ENCODE results near the gene ZNF497.
"Not testable (repeated sequence)": the region's sequence is repeated elsewhere in the genome, so short reads cannot be mapped to it uniquely, and the experiment has no call there.

The ZNF497 gene

DNA sequence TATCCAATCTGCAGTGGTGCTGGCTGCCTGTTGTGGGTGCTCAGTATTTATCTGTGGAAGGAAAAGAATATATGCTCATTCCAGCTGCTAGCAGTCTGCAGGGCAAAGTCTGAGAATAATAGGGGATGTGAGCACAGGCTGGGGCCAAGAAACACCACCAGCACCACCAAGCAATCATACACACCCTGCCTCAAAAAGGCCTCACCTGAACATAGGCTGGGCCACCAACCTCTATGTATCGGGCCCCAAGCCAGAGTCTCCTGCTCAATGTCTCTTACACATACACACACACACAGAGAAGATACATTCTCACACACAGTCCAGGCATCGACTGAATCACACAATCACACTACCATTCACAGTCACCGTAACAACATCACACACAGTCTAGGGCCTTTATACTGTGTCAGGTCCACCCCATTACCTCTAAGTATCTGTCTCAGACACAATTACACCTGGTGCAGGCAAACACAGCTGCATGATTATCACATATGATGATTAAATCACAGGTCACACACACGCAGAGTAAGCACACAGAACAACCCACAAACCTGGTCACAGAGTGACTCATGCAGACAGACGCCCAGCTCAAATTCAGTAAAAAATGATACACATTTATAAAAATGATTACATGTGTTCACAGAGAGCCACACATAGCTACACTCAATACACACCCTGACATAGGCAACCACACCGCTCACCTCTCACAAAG lies 37.1 kb downstream of the ZNF497 start:
- ATAC-seq (no peak), DNase-seq (ENCODE audit: low spot score in 2 of 2) (no peak)
- Mint-ChIP-seq H3K4me1 (no peaks in the 10 kb centered on the region), H3K36me3 (no peaks in the 10 kb centered on the region), H3K9me3 (no peaks in the 10 kb centered on the region), H3K4me3 (no peak overlapping the region), H3K27ac (no peak overlapping the region)

GRCh38 chr19:58319241-58319640 lies 43.3 kb downstream of the ZNF497 start:
- H3K27ac Mint-ChIP-seq: no peak overlapping the region
- H3K9me3 Mint-ChIP-seq: no peaks in the 10 kb centered on the region
- peaks cover 22% of the 10 kb centered on the region for H3K36me3 Mint-ChIP-seq
- ATAC-seq (no peak), DNase-seq (ENCODE audit: low spot score in 2 of 2) (no peak)
- H3K4me1 Mint-ChIP-seq: no peaks in the 10 kb centered on the region
- no peak overlapping the region for H3K4me3 Mint-ChIP-seq

- H3K9me3 Mint-ChIP-seq: no peaks in the 10 kb centered on the region
- ATAC-seq: no peak
Measured at GRCh38 chr19:58318297-58318696, 44.3 kb downstream of the ZNF497 start.

GRCh38 chr19:58317476-58318072 lies 45.0 kb downstream of the ZNF497 start:
- Mint-ChIP-seq H3K9me3 (no peaks in the 10 kb centered on the region), H3K4me1 (no peaks in the 10 kb centered on the region), H3K36me3 (peaks cover 38% of the 10 kb centered on the region), H3K27ac (no peak overlapping the region), H3K4me3 (no peak overlapping the region)
- no peak for ATAC-seq
- no peak for DNase-seq (ENCODE audit: low spot score in 2 of 2)

More at GRCh38 chr19:58318297-58318696, 44.3 kb downstream of the ZNF497 start:
- no peak for DNase-seq (ENCODE audit: low spot score in 2 of 2)
- Mint-ChIP-seq H3K4me1 (no peaks in the 10 kb centered on the region), H3K4me3 (no peak overlapping the region), H3K27ac (no peak overlapping the region), H3K36me3 (peaks cover 31% of the 10 kb centered on the region)

DNA sequence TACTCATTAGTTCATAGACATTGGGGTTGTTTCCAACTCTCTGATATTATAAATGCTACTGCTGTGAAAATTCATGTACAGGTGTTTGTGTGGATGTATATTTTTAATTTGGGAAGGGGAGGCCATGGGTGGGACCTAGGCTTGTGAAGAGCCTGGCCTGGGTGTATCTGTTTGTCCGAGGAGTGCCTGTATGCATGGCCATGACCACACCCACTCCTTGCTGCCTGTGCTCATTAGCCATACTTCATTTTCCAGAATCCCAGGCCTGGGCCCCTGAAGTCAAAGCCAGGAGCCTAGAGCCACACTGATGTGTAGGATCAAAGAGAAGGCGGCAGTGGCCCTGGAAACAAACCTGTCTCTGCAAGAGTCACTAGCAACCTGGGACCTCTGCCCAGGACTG lies 47.0 kb downstream of the ZNF497 start:
- H3K4me3 Mint-ChIP-seq: no peak overlapping the region
- ATAC-seq (no peak), DNase-seq (ENCODE audit: low spot score in 2 of 2) (no peak)
- H3K4me1 Mint-ChIP-seq: no peaks in the 10 kb centered on the region
- H3K9me3 Mint-ChIP-seq: no peaks in the 10 kb centered on the region
- peaks cover 56% of the 10 kb centered on the region for H3K36me3 Mint-ChIP-seq
- no peak overlapping the region for H3K27ac Mint-ChIP-seq

DNA sequence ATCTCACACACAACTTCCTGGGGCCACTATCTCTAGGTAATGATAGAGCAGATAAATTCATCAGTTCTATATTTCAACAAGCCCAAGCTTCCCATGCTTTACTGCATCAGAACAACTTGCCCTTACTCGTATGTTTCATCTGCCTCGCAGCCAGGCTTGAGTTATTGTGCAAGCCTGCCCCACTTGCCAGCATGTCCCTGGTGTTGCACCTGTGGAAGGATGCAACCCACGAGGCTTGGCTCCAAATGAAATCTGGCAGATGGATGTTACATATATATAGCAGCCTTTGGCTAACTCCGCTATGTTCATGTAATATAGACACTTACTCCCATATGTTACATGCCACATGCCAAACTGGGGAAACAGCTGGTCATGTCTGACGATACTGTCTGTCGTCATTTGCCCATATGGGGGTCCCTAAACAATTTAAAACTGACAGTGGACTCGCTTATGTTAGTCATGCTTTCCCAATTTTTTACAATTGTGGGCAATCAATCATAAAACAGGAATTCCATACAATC lies 51.1 kb downstream of the ZNF497 start:
- peaks cover 30% of the 10 kb centered on the region for H3K4me1 Mint-ChIP-seq
- H3K36me3 Mint-ChIP-seq: peaks cover 96% of the 10 kb centered on the region
- DNase-seq (ENCODE audit: low spot score in 2 of 2): no peak
- H3K27ac Mint-ChIP-seq: no peak overlapping the region
- no peak for ATAC-seq
- no peak overlapping the region for H3K4me3 Mint-ChIP-seq
- H3K9me3 Mint-ChIP-seq: no peaks in the 10 kb centered on the region

- not testable (repeated sequence) for H3K4me3 Mint-ChIP-seq; DNase-seq (ENCODE audit: low spot score in 2 of 2); ATAC-seq; H3K9me3 Mint-ChIP-seq; H3K27ac Mint-ChIP-seq
- peaks cover 96% of the 10 kb centered on the region for H3K36me3 Mint-ChIP-seq
- H3K4me1 Mint-ChIP-seq: peaks cover 37% of the 10 kb centered on the region
Measured at GRCh38 chr19:58310685-58311084, 51.9 kb downstream of the ZNF497 start.

- peaks cover 77% of the 10 kb centered on the region for H3K36me3 Mint-ChIP-seq
- no peaks in the 10 kb centered on the region for H3K9me3 Mint-ChIP-seq
- no peak overlapping the region for H3K4me3 Mint-ChIP-seq
- no peak for DNase-seq (ENCODE audit: low spot score in 2 of 2)
- no peak for ATAC-seq
- peaks cover 50% of the 10 kb centered on the region for H3K4me1 Mint-ChIP-seq
- H3K27ac Mint-ChIP-seq: no peak overlapping the region
Measured at GRCh38 chr19:58307736-58308135, 54.8 kb downstream of the ZNF497 start.

GRCh38 chr19:58305932-58306323 lies 56.6 kb downstream of the ZNF497 start:
- peak overlapping the region; percentile 98 for H3K27ac Mint-ChIP-seq
- H3K4me3 Mint-ChIP-seq: peak overlapping the region; percentile 98
- peaks cover 54% of the 10 kb centered on the region for H3K4me1 Mint-ChIP-seq
- ATAC-seq: no peak
- DNase-seq (ENCODE audit: low spot score in 2 of 2): peak in 1 of 2 donors; percentile 52
- H3K36me3 Mint-ChIP-seq: peaks cover 62% of the 10 kb centered on the region
- no peaks in the 10 kb centered on the region for H3K9me3 Mint-ChIP-seq

DNA sequence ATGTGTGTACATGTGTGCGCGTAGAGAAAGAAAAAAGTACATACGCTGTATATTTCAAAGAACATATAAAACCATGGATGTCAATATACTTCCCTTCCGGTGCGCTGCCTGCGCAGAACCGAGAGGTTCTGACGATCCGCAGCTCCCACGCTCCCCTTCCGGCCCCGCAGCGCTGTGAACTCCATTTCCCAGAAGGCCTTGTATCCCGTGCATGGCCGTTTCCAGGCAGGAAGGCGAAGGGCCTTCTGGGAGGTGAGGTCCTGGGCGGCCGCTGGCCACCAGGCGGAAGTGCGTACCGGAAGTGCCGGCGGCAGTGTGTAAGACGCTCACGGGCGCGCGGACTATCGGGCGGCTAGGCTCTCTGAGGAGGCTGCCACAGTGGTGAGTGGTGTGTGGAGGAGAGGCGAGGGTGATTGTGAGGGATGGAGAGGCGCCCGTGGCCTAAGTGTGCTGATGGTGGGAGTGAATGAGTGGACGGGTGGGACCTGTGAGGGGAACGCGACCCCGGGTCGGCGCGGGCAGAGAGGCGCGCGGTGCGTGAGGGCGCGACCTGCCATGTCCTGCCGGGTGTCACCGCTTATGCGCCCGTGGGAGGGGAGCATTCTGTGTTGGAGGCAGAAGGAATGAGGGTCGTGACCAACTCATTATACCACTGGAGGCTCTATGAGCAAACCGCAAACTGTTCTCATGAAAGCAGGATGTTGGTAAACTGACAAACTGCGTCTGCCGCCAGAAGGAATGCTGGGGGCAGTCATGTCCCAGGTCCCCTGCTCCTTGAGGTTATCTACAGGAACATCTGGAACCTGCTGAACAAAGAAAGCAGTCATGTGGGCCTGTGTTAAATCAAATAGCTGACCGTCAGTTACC lies 57.3 kb downstream of the ZNF497 start, which contains the start of gene ERVK3-1:
Gene ERVK3-1 (plus strand): TSS at position 313 of the 867 bp plus-strand sequence. CDS start 6,792 bp downstream, outside the sequence.
- Mint-ChIP-seq H3K36me3 (peaks cover 62% of the 10 kb centered on the region), H3K9me3 (no peaks in the 10 kb centered on the region), H3K4me1 (peaks cover 55% of the 10 kb centered on the region), H3K27ac (peak within 1 kb of the TSS; percentile 98), H3K4me3 (peak within 1 kb of the TSS; percentile 98)
- peak; percentile 99 for ATAC-seq
- peak; percentile 81 to 95 for DNase-seq (ENCODE audit: low spot score in 2 of 2)

GRCh38 chr19:58304748-58305064 lies 57.8 kb downstream of the ZNF497 start:
- ATAC-seq (no peak), DNase-seq (ENCODE audit: low spot score in 2 of 2) (no peak)
- Mint-ChIP-seq H3K4me3 (peak overlapping the region; percentile 98), H3K36me3 (peaks cover 56% of the 10 kb centered on the region), H3K27ac (peak overlapping the region; percentile 98), H3K4me1 (peaks cover 50% of the 10 kb centered on the region), H3K9me3 (no peaks in the 10 kb centered on the region)

Data from stimulated activated effector memory CD8-positive, alpha-beta T cell treated with anti-CD3 and anti-CD28 coated beads, Interleukin-12 subunit alpha, Interleukin-12 subunit beta, amount 100 ng/mL, for 72 hours (primary cell).